MM.1S (cell line): Measurements from ENCODE around the gene WDR64.

Experiments
- EZH2 ChIP-seq: fragments of 300-600 bp; sonication (generic); optimal IDR thresholded peaks from 2 replicates; pipeline ENCODE3; 2017; ENCODE audit warnings: low read depth, mild to moderate bottlenecking, antibody characterized with exemption, low read length, mixed read lengths
- TF ChIP-seq, protein P1 (sequence below): fragments of 300-600 bp; sonication (generic); IDR thresholded peaks from 2 replicates; pipeline ENCODE4 v1.5.1; 2016; ENCODE audit warnings: antibody characterized with exemption, low read length, mixed read lengths

DNA sequence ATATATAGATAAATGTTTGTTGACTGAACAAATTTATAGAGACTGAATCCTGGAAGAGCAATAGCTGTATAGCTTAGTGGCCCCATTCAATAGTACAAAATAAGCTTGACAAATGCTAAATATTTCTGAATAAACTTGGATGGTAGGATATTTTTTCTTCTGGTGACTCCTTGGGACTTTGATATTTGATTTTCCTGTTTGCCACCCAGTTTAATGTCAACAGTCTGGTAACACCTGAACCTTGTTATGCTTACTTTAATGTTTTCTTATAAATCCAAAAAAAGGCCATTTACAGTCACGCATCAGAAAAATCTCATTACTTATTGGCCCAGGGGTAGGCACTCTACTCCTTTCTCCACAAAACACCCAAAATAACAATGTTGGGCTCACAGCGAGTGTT is 30.8 kb downstream of the WDR64 start:
- no peak for TF ChIP-seq EZH2
- TF ChIP-seq, protein P1, sequence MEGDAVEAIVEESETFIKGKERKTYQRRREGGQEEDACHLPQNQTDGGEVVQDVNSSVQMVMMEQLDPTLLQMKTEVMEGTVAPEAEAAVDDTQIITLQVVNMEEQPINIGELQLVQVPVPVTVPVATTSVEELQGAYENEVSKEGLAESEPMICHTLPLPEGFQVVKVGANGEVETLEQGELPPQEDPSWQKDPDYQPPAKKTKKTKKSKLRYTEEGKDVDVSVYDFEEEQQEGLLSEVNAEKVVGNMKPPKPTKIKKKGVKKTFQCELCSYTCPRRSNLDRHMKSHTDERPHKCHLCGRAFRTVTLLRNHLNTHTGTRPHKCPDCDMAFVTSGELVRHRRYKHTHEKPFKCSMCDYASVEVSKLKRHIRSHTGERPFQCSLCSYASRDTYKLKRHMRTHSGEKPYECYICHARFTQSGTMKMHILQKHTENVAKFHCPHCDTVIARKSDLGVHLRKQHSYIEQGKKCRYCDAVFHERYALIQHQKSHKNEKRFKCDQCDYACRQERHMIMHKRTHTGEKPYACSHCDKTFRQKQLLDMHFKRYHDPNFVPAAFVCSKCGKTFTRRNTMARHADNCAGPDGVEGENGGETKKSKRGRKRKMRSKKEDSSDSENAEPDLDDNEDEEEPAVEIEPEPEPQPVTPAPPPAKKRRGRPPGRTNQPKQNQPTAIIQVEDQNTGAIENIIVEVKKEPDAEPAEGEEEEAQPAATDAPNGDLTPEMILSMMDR, result no peak
